Left cardiac atrium (tissue), 4 donors: ENCODE data around the gene ULK1. TPM values are rescaled to one million over a fixed set of nuclear protein-coding genes. Genes with fewer than 3 reads are reported as not detected.
A peak's percentile ranks its signal among the peaks of the same experiment; 100 is the strongest.
"Not testable (repeated sequence)": the region's sequence is repeated elsewhere in the genome, so short reads cannot be mapped to it uniquely, and the experiment has no call there.

Experiments used
- ATAC-seq, 2 donors: fragments of 200-7000 bp; cut with Tn5 transposase; one replicate each; pipeline ENCODE4 v1.9.1; 2020; ENCODE audit warnings: mild to moderate bottlenecking in 2 of 2, moderate library complexity in 2 of 2
- DNase-seq: peaks from one replicate; pipeline ENCODE4 v3.0.0-alpha.2; 2020
- intact Hi-C, 2 donors: fragments of 100-400 bp; cut with DNase I; formaldehyde crosslinking; loops; one replicate each; pipeline versions ENCODE4 v1.14.1 to v1.15.1; 2022 to 2023
- total RNA-seq, 2 donors: library from RNA; stranded (reverse); fragmentation: NEBNext Ultra II Directional; extraction: Animal tissue kit (Norgen Biotek cat#: 25700); gene quantifications; one replicate each; pipeline ENCODE4 v1.2.1, GENCODE V29; 2021
- donor health status: DM: no; HTN: yes; CAD: no.
- donor health status: DM: no; HTN: yes; CAD: no; lungs with severe emphysema.
- donor health status: DM: yes; HTN: yes; CAD: no.
- donor health status: Dilated cardiomyopathy.

The ULK1 gene
- total RNA-seq, 2 donors from 2014 or later, result 27.6 to 34.5 TPM

GRCh38 chr12:131949431-131950181, 55.2 kb downstream of the ULK1 start, which contains the start of gene EP400:
Gene EP400 (plus strand): TSS chr12:131949942. CDS start chr12:131960620, 10,678 bp downstream.
- peak; percentile 97 to 99 for ATAC-seq
- intact Hi-C loops, result loop anchor here (5.0 to 10.0 kb wide), 2 partner anchors 52 to 115 kb away; no protein-coding TSS in a partner anchor

GRCh38 chr12:131950182-131950913, 55.9 kb downstream of the ULK1 start:
- intact Hi-C loops, result loop anchor here in 1 of 2 donors (10.0 kb wide), 1 partner anchor 116 kb away; no protein-coding TSS in a partner anchor
- ATAC-seq, result peak; percentile 12 to 38
- peak; percentile 41 for DNase-seq

More at GRCh38 chr12:131949431-131950181, 55.2 kb downstream of the ULK1 start, which contains the start of gene EP400:
- peak; percentile 98 for DNase-seq

- not testable (repeated sequence) for ATAC-seq
- intact Hi-C loops, result loop anchor here in 1 of 2 donors (10.0 kb wide), 1 partner anchor 119 kb away; no protein-coding TSS in a partner anchor
Measured at GRCh38 chr12:131953810-131954209, 59.4 kb downstream of the ULK1 start.

GRCh38 chr12:131954460-131954859, 60.0 kb downstream of the ULK1 start:
- not testable (repeated sequence) for ATAC-seq, DNase-seq
- intact Hi-C loops, result loop anchor here in 1 of 2 donors (10.0 kb wide), 1 partner anchor 120 kb away; no protein-coding TSS in a partner anchor

More at GRCh38 chr12:131953810-131954209, 59.4 kb downstream of the ULK1 start:
- not testable (repeated sequence) for DNase-seq

GRCh38 chr12:131959116-131959515, 64.7 kb downstream of the ULK1 start:
- DNase-seq (no peak), ATAC-seq (no peak)
- intact Hi-C loops, result loop anchor here in 1 of 2 donors (10.0 kb wide), 1 partner anchor 124 kb away; no protein-coding TSS in a partner anchor

GRCh38 chr12:131959641-131960589, 65.5 kb downstream of the ULK1 start:
- ATAC-seq (peak; percentile 19 to 20), DNase-seq (no peak)
- intact Hi-C loops, result loop anchor here in 1 of 2 donors (10.0 kb wide), 1 partner anchor 125 kb away; no protein-coding TSS in a partner anchor

GRCh38 chr12:131960590-131961325, 66.3 kb downstream of the ULK1 start:
- intact Hi-C loops, DNase-seq, ATAC-seq: not testable (repeated sequence)

GRCh38 chr12:131961328-131961727, 66.9 kb downstream of the ULK1 start:
- DNase-seq, intact Hi-C loops, ATAC-seq: not testable (repeated sequence)

GRCh38 chr12:131962069-131962468, 67.6 kb downstream of the ULK1 start:
- intact Hi-C loops, result no loop called here
- ATAC-seq (peak; percentile 56 to 74), DNase-seq (no peak)

GRCh38 chr12:131963381-131963780, 69.0 kb downstream of the ULK1 start:
- intact Hi-C loops, result no loop called here
- no peak for ATAC-seq
- DNase-seq, result no peak

GRCh38 chr12:131965073-131965472, 70.7 kb downstream of the ULK1 start:
- intact Hi-C loops, result no loop called here
- DNase-seq, result no peak

GRCh38 chr12:131971226-131971625, 76.8 kb downstream of the ULK1 start:
- intact Hi-C loops, result no loop called here
- no peak for DNase-seq

More at GRCh38 chr12:131965073-131965472, 70.7 kb downstream of the ULK1 start:
- ATAC-seq, result no peak

More at GRCh38 chr12:131971226-131971625, 76.8 kb downstream of the ULK1 start:
- no peak for ATAC-seq

Other genes starting within 250 kb of the ULK1 start
- 10 to 100 TPM; 19.2 to 24.9 TPM for gene SFSWAP, start 183.5 kb upstream of the ULK1 start, total RNA-seq
- gene MMP17, start 66.2 kb upstream of the ULK1 start, total RNA-seq, result 1 to 10 TPM; 1.7 to 2.4 TPM
- gene PUS1, start 34.7 kb downstream of the ULK1 start, total RNA-seq, result 10 to 100 TPM in 1 of 2 donors, 1 to 10 TPM in 1; 7.7 to 19.2 TPM
- 10 to 100 TPM; 15.7 to 21.1 TPM for gene EP400, start 55.3 kb downstream of the ULK1 start, total RNA-seq
- gene DDX51, start 249.7 kb downstream of the ULK1 start, total RNA-seq, result 10 to 100 TPM in 1 of 2 donors, 1 to 10 TPM in 1; 8.7 to 11.3 TPM
- 10 to 100 TPM in 1 of 2 donors, 1 to 10 TPM in 1; 8.4 to 10.9 TPM for gene NOC4L, start 249.8 kb downstream of the ULK1 start, total RNA-seq